HS-27A (cell line): ENCODE results near the gene KCNT1.

Experiments
- DNase-seq: peaks from one replicate; pipeline ENCODE4 v3.0.0-alpha.2; 2012; ENCODE audit warnings: low read depth, missing footprints

The KCNT1 gene

DNA sequence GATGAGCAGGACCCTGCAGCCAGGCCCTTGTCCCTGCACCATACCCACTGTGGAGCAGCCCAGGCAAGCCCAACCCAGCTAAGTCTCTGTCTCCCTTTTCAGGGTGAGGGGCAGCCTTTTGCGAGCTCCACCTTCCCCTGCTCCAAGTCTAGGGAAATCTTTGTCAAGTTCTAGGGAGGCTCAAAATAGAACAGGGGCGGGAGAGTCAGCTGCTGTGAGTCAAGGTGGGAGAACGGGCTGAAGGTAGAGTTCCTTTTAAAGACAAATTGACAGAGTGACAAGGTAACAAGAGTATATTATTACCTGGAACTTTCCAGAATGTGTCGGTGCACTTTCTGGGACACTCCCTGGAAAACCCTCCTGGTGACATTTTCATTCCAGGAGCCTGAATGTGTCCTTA is 64.7 kb downstream of the KCNT1 start:
- DNase-seq: no peak

DNA sequence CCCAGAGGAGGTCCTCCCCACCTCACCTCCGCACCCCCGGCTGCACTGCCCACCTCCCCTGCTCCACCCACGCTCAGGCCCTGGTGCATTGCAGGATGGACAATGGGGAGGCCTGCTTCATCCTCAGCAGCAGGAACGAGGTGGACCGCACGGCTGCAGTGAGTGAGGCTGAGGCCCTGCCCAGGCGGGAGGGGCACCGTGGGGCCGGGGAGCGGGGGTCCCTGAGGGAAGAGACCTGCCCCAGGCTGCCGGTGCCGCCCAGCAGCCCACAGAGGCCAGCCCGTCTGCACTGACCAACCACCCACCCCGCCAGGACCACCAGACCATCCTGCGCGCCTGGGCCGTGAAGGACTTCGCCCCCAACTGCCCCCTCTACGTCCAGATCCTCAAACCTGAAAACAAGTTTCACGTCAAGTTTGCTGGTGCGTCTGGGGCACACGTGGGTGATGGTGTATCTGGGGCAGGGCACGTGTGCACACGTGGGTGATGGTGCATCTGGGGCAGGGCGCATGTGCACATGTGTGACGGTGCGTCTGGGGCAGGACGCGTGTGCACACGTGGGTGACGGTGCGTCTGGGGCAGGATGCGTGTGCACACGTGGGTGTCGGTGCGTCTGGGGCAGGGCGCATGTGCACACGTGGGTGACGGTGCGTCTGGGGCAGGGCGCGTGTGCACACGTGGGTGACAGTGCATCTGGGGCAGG is 66.7 kb downstream of the KCNT1 start:
- no peak for DNase-seq

DNA sequence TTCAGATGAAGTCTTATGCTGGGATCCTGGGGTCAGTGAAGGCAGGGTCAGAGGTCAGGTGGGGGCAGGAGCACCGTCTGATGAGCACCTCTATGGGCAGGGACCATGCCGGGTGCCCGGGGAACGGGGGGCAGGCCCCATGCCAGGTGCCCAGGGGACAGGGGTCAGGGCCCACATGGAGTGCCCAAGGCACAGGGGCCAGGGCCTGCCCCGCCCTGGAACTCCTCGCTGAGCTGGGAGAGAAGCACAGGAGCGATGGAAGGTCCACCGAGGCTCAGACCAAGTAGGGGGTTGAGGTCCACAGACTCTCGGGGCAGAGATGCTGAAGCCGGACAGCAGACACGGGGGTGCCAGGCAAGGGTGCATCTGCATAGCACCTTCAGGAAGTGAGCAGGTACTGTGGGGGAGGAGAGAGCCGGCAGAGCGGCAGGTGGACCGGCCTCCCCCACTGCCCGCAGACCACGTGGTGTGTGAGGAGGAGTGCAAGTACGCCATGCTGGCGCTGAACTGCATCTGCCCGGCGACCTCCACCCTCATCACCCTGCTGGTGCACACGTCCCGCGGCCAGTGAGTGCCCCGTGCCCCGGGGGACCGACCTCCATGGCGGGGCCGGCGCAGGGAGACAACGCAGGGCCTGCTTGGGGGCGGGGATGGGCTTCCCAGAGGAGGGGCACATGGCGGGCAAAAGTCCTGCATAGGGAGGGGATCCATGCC is 67.7 kb downstream of the KCNT1 start:
- DNase-seq: no peak

DNA sequence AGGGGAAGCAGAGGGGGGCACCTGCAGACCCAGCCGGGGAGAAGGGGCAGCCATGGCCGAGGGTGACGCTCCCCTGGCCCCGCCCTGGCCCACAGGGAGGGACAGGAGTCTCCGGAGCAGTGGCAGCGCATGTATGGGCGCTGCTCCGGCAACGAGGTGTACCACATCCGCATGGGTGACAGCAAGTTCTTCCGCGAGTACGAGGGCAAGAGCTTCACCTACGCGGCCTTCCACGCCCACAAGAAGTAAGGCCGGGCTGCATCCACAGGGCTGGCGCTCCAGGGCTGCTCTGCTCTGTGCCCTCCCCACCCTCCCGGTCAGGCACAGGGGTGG is 68.2 kb downstream of the KCNT1 start:
- no peak for DNase-seq

DNA sequence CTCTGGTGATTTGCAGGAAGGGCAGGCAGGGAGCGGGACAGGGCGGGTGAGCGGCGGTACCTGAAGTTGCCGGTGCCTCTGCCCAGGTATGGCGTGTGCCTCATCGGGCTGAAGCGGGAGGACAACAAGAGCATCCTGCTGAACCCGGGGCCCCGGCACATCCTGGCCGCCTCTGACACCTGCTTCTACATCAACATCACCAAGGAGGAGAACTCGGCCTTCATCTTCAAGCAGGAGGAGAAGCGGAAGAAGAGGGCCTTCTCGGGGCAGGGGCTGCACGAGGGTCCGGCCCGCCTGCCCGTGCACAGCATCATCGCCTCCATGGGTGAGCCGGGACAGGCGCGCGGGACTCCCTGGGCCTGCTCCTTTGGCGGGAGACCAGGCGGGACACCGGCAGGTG is 68.8 kb downstream of the KCNT1 start:
- no peak for DNase-seq

DNA sequence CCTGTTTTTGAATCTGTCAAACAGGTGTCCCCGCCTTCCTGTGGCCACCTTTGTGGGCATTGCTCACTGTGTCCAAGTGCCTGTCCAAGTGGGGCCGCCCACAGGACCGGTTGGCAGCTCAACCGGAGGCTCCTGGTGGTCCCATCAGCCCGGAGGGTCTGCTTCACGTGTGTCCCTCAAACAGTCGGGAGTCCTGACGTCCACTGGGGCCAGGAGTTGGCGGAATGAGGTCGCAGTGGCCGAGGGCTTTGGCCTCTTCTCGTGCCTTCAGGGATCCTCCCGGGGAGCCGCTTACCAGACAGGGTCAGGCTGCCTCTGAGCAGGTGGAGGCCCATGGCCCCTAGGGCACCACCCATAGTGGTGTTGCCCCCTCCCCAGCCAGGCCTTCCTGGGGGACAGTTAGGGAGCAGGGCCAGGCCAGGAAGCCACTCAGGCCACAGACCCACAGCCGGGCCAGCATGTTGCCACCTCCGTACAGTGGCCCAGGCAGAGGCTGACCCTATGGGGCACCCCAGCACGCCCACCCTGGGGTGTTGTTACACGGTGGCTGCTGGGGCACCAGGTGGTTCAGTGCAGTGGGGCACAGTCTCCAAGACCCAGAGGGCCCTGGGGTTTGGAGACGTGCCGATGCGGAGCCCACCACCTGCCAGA is 69.5 kb downstream of the KCNT1 start:
- no peak for DNase-seq

DNA sequence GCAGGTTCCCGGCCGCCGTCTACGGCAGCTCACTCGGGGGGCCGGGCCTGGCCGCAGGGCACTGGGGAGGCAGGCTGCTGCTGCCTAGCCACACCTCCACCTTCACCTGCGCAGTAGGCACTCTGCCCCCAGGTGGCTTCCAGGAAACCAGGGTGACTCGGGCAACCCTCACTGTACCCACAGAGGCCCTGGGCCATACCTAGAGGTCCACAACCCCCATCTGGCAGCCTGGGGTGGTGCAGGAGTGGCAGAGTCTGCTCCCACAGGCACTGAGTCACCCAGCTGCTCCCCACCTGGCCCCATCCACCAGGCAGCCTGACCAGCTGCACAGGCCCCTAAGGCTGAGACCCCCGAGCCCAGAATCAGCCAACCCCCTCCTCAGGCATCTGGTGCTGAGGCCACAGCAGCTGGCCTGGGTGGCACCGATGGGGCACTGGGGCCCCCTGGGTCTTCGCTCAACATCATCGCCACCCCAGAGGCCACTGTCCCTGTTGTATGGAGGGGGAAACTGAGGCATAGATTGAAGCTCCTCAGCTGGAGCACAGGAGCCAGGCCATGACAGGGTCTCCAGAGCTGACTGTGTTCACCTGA is 70.2 kb downstream of the KCNT1 start:
- no peak for DNase-seq

DNA sequence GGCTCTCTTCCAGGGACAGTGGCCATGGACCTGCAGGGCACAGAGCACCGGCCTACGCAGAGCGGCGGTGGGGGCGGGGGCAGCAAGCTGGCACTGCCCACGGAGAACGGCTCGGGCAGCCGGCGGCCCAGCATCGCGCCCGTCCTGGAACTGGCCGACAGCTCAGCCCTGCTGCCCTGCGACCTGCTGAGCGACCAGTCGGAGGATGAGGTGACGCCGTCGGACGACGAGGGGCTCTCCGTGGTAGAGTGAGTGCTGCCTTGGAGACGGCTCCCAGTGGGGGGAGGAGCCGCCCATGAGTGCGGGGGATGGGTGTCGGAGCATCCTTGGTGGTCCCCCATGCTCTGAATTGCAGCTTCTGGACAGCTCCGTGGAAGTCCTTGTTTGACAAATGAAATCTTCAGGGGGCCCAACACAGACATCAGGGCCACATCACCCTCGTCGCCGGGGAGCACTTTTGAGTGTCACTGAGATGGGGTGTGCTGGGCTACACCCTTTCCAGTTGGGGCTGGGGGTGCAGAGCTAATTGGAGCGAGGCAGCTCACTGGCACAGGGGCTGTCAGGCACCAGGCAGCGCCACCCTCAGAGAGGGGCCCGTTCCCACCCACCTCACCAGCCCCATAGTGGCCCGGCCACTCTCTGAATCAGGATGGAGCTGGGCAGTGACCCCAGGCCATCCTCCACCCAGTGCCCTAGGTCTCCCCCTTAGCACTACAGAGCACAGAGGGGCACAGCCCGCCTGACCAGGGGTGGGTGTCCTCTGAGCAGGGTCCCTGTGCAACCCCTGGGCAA is 70.9 kb downstream of the KCNT1 start:
- no peak for DNase-seq

DNA sequence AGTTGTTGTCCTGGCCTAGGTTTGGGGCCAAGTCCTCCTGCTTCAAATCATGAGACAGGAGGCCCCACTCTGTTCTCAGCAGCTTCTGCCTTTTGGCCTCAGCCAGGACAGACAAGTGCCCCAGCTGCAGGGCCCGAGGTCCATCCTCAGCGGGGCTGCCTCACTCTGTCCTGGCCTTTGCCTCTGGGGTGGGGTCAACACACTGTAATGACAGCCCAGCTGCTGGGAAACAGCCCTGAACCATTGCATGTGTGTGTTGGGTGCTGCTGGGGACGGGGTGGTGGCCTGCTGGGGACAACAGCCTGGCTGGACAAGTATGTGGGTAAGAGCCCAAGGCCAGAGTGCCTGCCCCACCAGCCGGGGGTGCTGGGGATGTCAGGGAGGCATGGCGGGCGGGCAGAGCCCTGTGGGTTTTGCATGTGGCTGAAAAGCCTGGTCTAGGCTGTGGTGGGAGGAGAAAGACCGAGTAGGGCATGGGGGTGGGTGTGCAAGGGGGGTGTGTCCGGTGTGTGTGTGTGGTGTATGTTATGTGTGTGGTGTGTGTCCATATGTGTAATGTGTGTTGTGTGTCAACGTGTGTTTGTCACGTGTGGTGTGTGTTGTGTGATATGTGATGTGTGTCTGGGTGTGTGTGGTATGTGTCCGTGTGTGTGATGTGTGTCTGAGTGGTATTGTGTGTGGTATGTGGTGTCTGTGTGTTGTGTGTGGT is 71.7 kb downstream of the KCNT1 start:
- no peak for DNase-seq

DNA sequence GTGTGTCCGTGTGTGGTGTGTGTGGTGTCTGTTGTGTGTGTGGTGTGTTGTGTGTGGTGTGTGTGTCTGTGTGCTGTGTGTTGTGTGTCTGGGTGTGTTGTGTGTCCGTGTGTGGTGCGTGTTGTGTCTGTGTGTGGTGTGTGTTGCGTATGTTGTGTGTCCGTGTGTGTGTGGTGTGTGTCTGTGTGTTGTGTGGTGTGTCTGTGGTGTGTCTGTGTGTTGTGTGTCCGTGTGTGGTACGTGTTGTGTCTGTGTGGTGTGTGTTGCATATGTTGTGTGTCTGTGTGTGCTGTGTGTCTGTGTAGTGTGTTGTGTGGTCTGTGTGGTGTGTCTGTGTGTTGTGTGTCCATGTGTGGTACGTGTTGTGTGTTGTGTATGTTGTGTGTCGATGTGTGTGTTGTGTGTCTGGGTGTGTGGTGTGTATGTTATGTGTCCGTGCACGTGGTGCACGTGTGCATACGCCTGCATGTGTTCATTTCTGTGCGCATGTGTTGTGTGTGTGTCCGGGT is 72.3 kb downstream of the KCNT1 start:
- DNase-seq: no peak

DNA sequence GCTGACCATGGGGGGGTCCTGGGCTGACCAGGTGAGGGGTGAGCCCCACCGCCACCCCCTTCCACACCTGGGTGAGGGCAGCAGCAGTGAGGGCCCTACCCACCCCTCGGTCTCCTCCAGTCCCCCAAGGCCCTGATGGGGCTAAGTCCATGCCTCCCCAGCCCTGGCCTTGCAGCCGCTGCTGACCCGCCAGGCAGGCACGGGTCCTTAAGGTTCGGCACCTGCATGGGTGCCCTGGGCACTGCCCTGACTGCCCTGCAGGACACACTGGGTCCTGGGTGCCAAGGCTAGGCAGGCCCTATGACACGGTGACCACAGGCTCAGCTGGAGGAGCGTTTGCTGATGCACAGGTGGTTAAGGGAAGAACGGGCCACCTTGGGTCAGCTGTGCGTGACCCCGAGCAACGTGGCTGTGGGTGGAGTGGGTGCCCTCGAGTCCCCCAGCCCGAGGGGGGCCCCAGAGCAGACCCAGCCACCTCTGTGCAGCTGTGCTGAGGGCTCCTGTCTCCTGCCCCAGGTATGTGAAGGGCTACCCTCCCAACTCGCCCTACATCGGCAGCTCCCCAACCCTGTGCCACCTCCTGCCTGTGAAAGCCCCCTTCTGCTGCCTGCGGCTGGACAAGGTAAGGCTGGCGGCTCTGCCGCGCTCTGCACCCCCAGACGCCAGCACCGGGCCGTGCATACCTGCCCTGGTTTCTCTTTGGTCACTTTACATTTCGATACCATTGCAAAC is 73.0 kb downstream of the KCNT1 start:
- no peak for DNase-seq

DNA sequence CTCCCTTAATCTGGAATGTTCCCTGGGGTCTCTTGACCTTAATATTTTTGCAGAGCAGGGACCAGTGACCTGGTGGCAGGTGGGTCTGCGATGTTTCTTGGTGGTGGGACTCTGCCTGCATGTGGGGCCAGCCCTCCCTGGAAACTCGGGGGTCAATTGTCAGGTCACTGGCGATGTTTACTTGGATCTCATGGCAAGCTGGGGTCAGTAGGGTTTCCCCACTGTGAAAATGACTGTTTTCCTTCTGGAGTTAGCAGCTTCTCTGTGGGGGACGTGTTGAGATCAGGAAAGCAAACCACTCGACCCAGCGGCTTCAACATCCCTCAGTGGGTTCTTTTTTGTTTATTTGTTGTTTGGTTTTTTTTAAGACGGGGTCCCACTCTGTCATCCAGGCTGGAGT is 73.9 kb downstream of the KCNT1 start:
- no peak for DNase-seq

DNA sequence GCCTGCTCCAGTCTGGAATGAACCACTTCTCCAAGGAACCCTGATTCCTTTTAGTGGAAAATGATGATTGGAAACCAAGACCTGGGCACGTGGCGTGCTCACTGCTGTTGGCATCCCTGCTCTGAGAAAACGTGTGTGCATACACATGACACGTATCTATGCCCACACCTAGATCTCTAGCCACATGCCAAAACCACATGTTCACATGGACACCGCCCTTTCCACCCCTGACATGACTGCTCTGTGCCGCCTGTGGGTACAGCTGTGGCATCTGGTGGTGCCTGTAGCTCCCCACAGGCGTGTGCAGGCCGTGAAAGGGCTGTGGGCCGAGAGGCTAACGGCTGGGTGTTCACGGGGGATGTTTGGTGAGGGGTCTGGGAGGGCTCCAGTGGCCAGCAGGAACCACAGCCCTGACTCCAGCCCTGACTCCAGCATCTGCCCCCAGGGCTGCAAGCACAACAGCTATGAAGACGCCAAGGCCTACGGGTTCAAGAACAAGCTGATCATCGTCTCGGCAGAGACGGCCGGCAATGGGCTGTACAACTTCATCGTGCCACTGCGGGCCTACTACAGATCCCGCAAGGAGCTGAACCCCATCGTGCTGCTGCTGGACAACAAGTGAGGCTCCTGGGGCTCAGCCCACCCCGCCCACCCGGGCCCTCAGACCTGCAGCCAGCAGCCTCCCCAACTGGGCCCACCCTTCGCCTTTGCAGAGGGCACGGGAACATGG is 75.1 kb downstream of the KCNT1 start:
- DNase-seq: no peak

DNA sequence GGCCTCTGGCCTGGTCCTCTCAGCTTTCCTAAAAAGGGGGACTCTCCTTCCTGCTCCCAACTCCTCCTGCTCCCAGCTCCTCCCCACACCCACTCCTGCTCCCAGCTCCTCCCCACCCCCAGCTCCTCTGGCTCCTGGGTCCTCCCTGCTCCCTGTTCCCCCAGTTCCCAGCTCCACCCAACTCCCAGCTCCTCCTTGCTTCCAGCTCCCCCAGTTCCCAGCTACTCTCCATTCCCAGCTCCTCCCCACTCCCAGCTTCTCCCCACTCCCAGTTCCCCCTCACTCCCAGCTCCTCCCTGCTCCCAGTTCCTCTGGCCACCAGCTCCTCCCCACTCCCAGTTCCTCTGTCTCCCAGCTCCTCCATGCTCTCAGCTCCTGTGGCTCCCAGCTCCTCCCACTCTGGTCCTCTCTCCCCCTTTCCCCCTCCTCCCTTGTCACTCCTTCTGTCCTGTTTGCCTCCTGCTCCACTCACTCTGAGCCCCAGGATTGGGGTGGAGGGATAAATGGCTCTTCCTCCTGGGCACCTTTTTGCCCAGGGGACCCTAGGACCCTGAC is 75.7 kb downstream of the KCNT1 start:
- no peak for DNase-seq

DNA sequence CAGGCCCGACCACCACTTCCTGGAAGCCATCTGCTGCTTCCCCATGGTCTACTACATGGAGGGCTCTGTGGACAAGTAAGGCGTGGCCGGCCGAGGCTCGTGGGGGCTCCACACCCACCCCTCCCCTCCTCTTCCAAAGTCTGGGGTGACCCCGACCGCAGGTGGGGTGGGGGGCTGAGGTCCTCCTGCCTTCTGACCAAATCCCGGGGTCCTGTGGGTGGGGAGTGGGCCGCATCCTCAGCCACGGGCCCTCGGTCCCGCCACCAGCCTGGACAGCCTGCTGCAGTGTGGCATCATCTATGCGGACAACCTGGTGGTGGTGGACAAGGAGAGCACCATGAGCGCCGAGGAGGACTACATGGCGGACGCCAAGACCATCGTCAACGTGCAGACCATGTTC is 76.4 kb downstream of the KCNT1 start:
- DNase-seq: no peak

DNA sequence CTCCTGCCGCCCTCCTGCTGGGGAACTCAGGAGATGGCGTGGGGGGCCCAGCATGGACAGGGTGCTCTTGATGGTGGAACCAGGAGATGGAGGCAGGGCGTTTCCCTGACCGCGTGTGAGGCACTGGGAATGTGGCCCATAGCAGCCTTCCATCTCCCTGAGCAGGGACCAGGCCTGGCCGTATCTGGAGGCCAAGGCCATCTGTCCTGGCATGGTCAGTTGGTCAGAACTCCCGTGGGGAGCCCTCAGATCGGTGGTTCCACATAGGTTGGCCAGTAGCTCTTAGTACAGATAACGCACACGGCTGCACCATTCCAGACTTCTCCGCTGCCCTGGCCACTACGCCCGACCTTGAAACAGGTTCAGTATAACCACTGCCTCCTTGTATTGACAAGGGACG is 77.6 kb downstream of the KCNT1 start:
- DNase-seq: no peak

DNA sequence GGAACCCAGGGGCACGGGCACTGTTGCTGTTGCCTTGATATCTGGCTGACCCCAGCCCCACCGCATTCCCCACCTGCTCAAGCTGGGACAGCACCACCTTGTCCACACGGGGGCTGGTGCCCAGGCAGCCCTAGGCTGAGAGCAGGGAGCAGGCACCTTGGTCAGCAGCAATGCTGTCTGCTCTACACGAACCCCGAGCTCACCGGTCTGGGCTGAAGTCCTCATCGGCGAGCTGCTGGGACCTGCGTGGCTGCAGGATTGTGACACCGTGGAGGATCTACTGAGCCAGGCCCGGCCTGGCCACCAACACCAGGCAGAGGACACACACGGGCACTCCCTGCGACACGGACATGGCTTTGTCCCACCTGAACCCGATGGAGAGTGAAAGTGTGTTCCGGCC is 78.1 kb downstream of the KCNT1 start:
- no peak for DNase-seq

DNA sequence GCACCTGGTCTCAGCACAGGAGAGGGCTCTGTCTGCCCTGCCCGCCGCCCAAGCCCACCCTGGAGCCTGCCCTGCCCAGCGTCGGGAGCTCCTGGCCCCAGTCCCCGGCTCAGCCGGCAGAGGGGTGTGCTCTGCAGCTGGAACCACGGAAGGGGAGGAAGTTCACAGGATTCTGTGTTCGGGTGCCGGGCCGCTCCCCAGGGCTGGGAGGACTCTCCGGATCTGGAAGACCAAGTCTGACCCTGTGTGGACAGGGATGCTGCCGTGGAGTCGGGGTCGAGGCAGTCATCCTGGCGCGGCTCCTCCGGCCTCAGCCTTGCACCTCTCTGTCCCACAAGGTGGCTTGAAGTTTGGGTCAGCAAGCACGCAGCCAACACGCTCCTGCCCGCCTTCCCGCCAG is 78.6 kb downstream of the KCNT1 start:
- DNase-seq: no peak

DNA sequence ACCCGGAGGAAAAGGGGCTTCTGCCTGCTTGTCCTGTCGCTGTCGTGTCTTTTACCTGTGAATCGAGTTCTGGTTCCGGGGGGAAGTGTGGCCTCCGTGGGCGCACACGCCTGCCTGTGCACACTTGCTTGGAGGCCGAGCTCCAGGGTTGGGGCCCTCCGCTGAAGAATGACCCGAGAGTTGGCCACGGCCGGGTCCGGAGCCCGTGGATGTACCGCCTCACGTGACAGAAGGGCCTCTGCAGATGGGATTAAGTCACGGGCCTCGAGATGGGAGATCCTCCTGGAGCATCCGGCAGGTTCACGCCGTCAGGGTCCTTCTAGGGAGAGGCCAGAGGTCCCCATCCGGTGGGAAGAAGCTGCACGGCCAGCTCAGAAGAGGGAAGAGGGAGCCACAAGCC is 81.0 kb downstream of the KCNT1 start:
- DNase-seq: no peak
